ENCODE measurements around the gene MTERF2. TPM values are rescaled to one million over a fixed set of nuclear protein-coding genes. Genes with fewer than 3 reads are reported as not detected.

The MTERF2 gene
- total and polyA plus RNA-seq, 4 donors, result 4.8 to 41.4 (median 14.1) TPM

DNA sequence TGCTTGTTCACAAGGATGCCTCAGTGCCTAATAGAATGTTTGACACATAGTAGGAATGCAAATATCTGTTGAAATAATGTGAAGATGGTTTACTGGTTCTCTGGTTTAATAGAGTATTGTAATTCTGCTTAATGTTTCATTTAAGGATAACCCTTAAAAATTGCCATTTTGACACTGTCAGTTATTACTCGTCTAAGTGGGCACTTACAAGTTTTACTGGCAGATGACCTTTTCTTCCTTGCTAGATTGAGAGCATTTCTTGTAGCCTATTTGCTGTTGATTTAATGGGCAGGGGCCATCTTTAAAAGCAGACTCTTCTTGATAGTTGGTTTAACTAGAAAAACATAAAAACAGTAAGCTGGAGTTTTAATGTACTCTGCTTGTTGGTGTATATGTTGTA is 29.4 kb downstream of the MTERF2 start:
- no peaks in the 10 kb centered on the region for H3K9me3 ChIP-seq (ENCODE audit: control insufficient read depth in 4 of 4, insufficient read depth in 3 of 4, low read length in 3 of 4)
- H3K27ac ChIP-seq (ENCODE audit: low read depth in 1 of 2, low read length in 1 of 2), result peak overlapping the region in 1 of 2 donors; percentile 25
- no peaks in the 10 kb centered on the region for H3K27me3 ChIP-seq (ENCODE audit: control insufficient read depth in 3 of 3, insufficient read depth in 3 of 3, low read length in 2 of 3)
- H3K9ac ChIP-seq (ENCODE audit: insufficient read depth in 1 of 2, low read length in 2 of 2), result peak overlapping the region in 1 of 2 donors; percentile 98
- DNase-seq (peak in 2 of 3 donors; percentile 27 to 47), ATAC-seq (ENCODE audit: insufficient read depth, low FRiP score) (no peak)
- no peak overlapping the region for H3K4me3 ChIP-seq
- peaks cover 0 to 25% (median 8%) of the 10 kb centered on the region in 5 donors for H3K4me1 ChIP-seq (ENCODE audit: control insufficient read depth in 5 of 5, insufficient read depth in 5 of 5, low read length in 5 of 5)
- 18 to 23% methylated on average over 1 of the region's 1 CpG for WGBS, 2 donors
- TF ChIP-seq, protein P1, sequence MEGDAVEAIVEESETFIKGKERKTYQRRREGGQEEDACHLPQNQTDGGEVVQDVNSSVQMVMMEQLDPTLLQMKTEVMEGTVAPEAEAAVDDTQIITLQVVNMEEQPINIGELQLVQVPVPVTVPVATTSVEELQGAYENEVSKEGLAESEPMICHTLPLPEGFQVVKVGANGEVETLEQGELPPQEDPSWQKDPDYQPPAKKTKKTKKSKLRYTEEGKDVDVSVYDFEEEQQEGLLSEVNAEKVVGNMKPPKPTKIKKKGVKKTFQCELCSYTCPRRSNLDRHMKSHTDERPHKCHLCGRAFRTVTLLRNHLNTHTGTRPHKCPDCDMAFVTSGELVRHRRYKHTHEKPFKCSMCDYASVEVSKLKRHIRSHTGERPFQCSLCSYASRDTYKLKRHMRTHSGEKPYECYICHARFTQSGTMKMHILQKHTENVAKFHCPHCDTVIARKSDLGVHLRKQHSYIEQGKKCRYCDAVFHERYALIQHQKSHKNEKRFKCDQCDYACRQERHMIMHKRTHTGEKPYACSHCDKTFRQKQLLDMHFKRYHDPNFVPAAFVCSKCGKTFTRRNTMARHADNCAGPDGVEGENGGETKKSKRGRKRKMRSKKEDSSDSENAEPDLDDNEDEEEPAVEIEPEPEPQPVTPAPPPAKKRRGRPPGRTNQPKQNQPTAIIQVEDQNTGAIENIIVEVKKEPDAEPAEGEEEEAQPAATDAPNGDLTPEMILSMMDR (IDR thresholded peaks at IDR 0.05; ENCODE audit: control extremely low read depth, extremely low read depth), result no peak
- H3K36me3 ChIP-seq (ENCODE audit: control insufficient read depth in 4 of 4, insufficient read depth in 4 of 4, low read length in 4 of 4), result peaks cover 0 to 7% (median 1%) of the 10 kb centered on the region in 4 donors

DNA sequence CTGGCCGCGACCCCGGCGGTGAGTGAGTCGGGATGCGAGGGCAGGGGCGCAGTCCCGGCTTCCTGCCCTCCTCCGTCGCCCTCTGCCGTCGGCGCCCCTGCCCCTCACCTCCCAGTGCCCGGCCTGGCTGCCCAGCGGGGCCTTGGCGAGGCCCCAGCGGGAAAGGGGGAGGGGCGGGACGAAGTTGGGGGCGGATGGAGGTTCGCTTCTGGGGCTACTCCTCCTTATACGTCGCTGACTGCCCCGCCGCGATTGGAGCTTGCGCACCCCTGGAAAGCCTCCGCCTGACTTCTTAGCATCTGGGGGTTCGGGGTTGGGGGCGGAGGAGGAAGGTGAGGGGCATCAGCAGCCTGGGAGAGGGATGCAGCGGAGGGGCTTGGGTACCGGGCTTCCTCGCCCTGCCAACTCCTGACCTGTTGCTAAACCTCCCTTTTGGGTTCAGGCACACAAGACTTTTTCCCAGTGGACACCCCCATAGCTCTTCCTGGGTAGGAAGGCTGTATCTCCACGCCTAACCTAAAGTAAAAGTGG is 30.8 kb downstream of the MTERF2 start:
- no peaks in the 10 kb centered on the region for H3K27me3 ChIP-seq (ENCODE audit: control insufficient read depth in 3 of 3, insufficient read depth in 3 of 3, low read length in 2 of 3)
- 0 to 1% methylated on average over 27 to 34 of the region's 34 CpGs for WGBS, 2 donors
- DNase-seq (peak; percentile 87 to 89 (median 87)), ATAC-seq (ENCODE audit: insufficient read depth, low FRiP score) (no peak)
- peak overlapping the region; percentile 99 to 100 for H3K27ac ChIP-seq (ENCODE audit: low read depth in 1 of 2, low read length in 1 of 2)
- H3K4me1 ChIP-seq (ENCODE audit: control insufficient read depth in 5 of 5, insufficient read depth in 5 of 5, low read length in 5 of 5), result peaks cover 0 to 25% (median 5%) of the 10 kb centered on the region in 5 donors
- TF ChIP-seq, protein P1 (IDR thresholded peaks at IDR 0.05; ENCODE audit: control extremely low read depth, extremely low read depth), result no peak
- H3K4me3 ChIP-seq, result peak overlapping the region; percentile 98
- H3K36me3 ChIP-seq (ENCODE audit: control insufficient read depth in 4 of 4, insufficient read depth in 4 of 4, low read length in 4 of 4), result peaks cover 0 to 7% (median 0%) of the 10 kb centered on the region in 4 donors
- H3K9me3 ChIP-seq (ENCODE audit: control insufficient read depth in 4 of 4, insufficient read depth in 3 of 4, low read length in 3 of 4), result no peaks in the 10 kb centered on the region
- H3K9ac ChIP-seq (ENCODE audit: insufficient read depth in 1 of 2, low read length in 2 of 2), result peak overlapping the region; percentile 87 to 98

DNA sequence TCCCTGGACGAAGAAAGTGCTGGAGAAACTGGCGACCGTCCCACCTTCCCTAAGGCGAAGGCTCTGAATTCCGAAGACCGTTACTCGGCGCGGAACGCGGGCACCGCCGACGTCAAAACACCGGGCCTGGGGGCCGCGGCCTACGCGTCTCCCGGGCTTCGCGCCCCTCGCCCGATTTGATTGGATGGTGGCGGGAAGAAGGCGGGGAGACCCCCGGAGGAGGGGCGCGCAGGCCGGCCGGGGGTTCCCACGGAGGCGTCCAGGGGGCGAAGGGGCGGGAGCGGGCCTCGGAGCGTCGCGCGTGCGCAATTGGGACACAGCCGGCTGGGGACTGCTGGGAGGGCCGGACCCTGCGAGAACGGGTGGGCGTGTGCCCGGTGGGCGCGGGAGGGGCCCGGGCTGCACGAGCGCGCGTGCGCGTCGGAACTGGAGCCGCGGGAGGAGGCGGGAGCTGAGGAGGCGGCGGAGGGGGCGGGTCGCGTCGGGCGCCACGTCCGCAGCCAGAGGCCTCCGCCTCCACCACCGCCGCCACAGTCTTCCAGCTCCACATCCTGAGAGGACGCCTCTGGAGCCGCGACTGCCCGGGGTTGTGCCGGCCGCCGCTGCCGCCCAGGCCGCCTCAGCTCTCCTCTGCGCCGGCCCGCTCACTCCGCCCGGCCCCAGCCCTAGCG is 31.4 kb downstream of the MTERF2 start, which contains the start of gene TMEM263:
TMEM263 (plus strand) TSS at position 531 of the 671 bp plus-strand sequence. CDS start 11,210 bp downstream, outside the sequence.
- peak; percentile 99 for DNase-seq
- H3K9ac ChIP-seq (ENCODE audit: insufficient read depth in 1 of 2, low read length in 2 of 2), result peak within 1 kb of the TSS; percentile 87 to 98
- ATAC-seq (ENCODE audit: insufficient read depth, low FRiP score), result peak; percentile 94
- peak within 1 kb of the TSS; percentile 99 to 100 for H3K27ac ChIP-seq (ENCODE audit: low read depth in 1 of 2, low read length in 1 of 2)
- H3K36me3 ChIP-seq (ENCODE audit: control insufficient read depth in 4 of 4, insufficient read depth in 4 of 4, low read length in 4 of 4), result peaks cover 0 to 6% (median 0%) of the 10 kb centered on the region in 4 donors
- TF ChIP-seq, protein P1 (IDR thresholded peaks at IDR 0.05; ENCODE audit: control extremely low read depth, extremely low read depth), result no peak
- 0 to 1% methylated on average over 58 to 88 of the region's 88 CpGs for WGBS, 2 donors
- H3K9me3 ChIP-seq (ENCODE audit: control insufficient read depth in 4 of 4, insufficient read depth in 3 of 4, low read length in 3 of 4), result no peaks in the 10 kb centered on the region
- H3K4me3 ChIP-seq, result peak within 1 kb of the TSS; percentile 98
- no peaks in the 10 kb centered on the region for H3K27me3 ChIP-seq (ENCODE audit: control insufficient read depth in 3 of 3, insufficient read depth in 3 of 3, low read length in 2 of 3)
- peaks cover 0 to 25% (median 5%) of the 10 kb centered on the region in 5 donors for H3K4me1 ChIP-seq (ENCODE audit: control insufficient read depth in 5 of 5, insufficient read depth in 5 of 5, low read length in 5 of 5)
